ENCODE measurements around the gene TRIP10. TPM values are rescaled to one million over a fixed set of nuclear protein-coding genes. Genes with fewer than 3 reads are reported as not detected.
A peak's percentile ranks its signal among the peaks of the same experiment; 100 is the strongest.
"Not testable (repeated sequence)": the region's sequence is repeated elsewhere in the genome, so short reads cannot be mapped to it uniquely, and the experiment has no call there.

Gene TRIP10
- polyA plus RNA-seq, 5 donors = 90.7 to 113 (median 98.9) TPM

DNA sequence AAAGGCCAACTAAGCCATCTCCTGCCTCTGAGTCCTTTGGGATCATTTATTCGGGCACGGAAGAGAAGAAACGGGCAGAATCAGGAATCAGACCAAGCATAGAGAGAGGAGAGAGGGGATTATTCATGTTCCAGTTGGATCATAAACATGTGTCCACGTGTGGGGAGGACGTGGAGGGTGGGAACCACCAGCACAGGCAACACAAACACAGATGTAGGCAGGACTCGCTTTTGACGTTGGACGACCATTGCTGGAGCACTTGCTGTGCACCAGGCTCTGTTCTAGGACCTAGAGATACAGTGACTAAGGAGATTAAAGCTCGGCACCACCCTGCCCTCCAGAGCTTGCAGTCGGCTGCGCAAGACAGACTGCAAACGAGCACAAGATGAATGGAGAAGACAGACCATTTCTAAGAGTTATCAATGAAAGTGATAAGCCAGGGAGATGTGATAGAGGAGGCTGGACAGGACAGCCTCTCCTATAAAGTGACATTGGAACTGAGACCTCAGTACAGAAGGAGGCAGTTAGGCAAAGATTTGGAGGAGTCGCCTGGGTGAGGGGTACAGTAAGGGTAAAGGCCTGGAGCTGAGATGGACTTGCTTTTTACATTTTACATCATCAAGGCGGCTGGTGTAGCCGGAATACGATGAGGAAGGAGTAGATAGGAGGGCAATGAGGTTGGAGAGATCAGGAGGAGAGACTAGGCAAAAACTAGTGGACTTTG is 27.0 kb downstream of the TRIP10 start:
- DNase-seq = no peak

DNA sequence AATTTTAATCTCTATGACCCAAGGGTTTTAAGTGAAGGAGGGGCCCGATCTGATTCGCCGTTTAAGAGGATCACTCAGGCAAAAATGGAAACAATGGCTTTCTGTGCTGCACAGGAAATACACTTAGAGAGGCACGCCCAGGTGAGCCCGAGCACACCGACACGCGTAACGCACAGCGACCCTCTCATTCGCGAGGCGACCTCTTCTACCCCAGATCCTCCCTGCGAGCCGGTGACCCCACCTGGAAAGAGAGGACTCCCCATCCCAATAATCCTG is 27.5 kb downstream of the TRIP10 start:
- no peak for DNase-seq

DNA sequence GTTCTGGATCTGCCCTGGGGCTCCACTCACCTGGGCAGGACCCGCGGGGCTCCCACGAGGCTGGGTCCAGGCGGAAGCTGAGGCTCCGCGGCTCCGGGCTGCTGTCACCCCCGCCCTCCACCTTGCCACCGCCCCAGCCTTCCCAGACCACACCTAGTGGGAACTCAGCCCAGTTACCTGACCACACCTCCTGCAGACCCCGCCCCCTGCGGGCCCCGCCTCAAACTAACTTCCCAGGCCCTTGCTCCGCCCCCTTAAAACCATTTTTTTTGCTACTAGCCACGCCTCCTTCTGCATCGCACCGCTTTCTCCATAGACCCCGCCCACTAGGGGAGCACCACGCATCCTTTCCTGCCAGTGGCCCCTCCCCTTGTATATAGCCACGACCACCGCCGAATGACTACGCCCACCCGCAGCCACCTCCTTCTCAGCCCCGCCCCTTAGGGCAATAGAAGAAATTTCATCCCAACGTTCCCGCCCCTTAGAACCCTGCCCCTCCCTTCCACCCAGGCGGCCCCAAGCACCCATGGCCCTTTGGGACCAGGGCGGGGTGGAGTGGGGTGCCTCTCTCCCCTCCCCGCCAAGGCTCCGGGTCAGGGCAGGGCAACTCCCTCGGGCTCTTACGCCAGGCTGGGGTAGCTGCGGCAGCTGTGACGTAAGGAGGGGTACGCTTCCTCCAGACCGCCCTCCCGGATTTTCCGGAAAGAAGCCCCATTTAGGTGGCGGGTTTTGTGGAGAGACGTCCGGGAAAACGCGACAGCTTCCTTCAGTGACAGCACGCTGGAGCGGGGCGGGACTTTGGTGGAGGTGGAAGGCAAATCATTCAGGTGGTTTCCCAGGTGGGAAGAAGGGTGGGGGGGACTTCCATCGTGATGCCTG is 28.1 kb downstream of the TRIP10 start, which contains the start of gene SH2D3A:
SH2D3A (minus strand) TSS at position 79 of the 879 bp plus-strand sequence. CDS start 3,687 bp downstream, outside the sequence.
- DNase-seq = peak; percentile 66 to 72

- DNase-seq = no peak
These were observed 28.8 kb downstream of the TRIP10 start for GRCh38 chr19:6768236-6768785.

- no peak for DNase-seq
These were observed 29.6 kb downstream of the TRIP10 start for GRCh38 chr19:6769006-6769619.

DNA sequence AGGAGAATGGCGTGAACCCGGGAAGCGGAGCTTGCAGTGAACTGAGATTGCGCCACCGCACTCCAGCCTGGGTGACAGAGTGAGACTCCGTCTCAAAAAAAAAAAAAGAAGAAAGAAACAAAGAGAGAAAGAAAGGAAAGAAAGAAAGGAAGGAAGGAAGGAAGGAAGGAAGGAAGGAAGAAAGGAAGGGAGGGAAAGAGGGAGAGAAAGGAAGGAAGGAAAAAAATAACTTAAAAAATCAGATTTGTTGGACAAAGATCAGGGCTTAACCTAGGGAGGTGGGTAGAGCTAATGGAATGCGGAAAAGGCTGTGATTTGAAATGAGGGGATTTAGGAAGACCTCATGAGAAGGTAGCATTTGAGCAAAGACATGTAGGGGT is 32.2 kb downstream of the TRIP10 start:
- DNase-seq = not testable (repeated sequence)

DNA sequence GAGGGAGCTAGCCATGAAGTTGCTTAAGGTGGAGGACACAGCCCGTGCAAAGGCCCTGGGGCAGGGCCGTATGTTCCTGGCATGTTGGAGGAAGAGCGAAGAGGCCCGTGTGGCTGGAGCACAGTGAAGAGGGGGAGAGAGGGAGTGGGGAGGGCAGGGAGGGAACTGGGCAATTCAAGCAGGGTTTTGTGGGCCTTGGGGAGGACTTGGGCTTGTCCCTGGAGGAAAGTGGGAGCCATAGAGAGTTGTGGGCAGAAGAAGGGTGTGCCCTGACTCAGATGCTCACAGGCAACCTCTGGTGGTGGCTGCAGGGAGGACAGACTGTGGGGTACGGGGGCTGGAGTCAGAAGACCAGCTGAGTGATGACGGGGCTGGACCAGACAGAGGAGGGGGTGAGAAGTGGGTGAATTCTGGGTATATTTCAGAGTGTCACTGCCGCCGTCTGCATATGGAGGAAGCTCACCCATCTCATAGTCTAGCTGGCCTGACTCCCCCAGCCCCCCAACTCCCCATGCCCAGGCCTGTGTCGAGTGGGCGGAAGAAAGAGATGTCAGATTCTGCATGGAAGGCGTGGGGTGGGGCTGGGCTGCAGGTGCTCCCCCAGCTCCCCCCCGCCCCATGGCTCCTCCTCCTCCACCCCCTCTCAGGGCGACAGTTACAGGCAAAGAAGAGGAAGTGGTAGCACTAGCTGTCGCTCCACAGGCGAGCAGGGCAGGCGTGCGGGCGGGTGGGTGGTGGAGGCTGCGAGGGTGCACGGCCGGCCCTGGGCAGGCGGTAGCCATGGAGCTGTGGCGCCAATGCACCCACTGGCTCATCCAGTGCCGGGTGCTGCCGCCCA is 32.8 kb downstream of the TRIP10 start, which contains the start of gene VAV1:
VAV1 (plus strand) TSS at position 681 of the 838 bp plus-strand sequence; CDS start at position 781, 100 bp downstream.
- DNase-seq = no peak

DNA sequence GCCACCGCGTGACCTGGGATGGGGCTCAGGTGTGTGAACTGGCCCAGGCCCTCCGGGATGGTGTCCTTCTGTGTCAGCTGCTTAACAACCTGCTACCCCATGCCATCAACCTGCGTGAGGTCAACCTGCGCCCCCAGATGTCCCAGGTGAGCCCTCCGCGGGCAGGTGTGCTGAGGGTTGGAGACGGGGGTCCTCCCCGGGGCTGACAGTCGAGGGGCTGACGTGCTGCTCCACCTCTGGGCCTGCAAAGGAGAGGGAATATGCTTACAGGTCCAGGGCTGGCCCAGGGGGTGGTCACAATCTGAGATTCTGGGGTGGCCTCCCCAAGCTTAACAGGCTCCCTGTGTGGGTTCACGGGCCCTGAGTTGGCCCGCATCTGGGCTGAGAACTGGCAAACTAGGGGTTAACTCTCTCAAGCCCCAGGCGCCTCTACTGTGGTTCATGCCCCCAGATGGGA is 33.4 kb downstream of the TRIP10 start:
- DNase-seq = no peak

- DNase-seq = no peak
These were observed 33.9 kb downstream of the TRIP10 start for GRCh38 chr19:6773323-6773931.

GRCh38 chr19:6774821-6775707 is 35.6 kb downstream of the TRIP10 start:
- peak; percentile 42 to 52 for DNase-seq

DNA sequence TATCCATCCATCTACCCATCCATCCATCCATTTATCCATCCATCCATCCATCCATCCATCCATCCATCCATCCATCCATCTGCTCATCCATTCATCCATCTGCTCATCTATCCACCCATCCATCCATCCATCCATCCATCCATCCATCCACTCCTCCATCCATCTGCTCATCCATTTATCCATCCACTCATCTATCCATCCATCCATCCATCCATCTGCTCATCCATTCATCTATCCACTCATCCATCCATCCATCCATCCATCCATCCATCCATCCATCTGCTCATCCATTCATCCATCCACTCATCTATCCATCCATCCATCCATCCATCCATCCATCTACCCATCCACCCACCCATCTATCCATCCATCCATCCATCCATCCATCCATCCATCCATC is 36.6 kb downstream of the TRIP10 start:
- DNase-seq = not testable (repeated sequence)

DNA sequence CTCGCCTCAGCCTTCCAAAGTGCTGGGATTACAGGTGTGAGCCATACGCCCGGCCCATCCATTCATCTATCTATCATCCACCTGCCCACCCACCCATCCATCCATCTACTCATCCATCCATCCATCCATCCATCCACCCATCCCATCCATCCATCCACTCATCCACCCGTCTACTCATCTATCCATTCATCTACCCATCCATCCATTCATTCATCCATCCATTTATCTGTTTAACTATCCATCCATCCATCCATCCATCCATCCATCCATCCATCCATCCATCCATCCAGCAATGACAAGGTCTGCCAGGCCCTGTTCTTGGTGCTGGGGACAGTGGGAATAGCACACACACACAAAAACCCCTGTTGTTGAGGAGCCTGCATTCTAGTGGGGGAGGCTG is 37.5 kb downstream of the TRIP10 start:
- no peak for DNase-seq

GRCh38 chr19:6777434-6777833 is 38.0 kb downstream of the TRIP10 start:
- no peak for DNase-seq

DNA sequence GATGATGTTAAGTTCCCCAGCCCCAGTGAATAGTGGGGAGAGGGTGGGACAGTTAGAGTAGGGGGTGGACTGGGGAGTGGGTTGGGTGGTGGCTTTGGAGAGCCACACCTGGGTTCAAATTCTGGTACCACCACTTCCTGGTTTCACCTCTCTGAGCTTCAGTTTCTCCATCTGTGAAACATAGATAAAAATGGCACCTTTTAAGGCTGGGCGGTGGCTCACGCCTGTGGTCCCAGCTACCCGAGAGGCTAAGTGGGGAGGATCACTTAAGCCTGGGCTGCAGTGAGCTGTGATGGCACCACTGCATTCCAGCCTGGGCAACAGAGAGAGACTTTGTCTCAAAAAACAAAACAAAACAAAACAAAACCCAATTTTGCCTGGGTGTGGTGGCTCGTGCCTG is 38.9 kb downstream of the TRIP10 start:
- DNase-seq = no peak

DNA sequence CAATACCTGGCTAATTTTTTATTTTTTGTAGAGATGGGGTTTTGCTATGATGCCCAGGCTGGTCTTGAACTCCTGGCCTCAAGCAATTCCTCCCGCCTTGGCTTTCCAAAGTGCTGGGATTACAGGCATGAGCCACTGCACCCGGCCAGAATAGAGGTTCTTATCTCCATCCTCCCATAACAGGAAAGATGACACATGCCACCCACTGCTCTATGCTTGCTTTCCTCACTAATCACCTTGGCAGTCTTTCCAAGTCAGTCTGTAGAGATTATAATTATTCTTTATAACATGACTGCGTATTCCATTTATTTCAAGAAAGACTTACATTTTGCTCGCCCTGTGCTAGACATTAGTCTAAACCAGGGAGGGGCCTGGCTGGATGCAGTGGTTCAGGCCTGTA is 39.7 kb downstream of the TRIP10 start:
- DNase-seq = no peak

- DNase-seq = no peak
These were observed 47.9 kb downstream of the TRIP10 start for GRCh38 chr19:6787393-6787792.

GRCh38 chr19:6788896-6789295 is 49.4 kb downstream of the TRIP10 start:
- no peak for DNase-seq

- no peak for DNase-seq
These were observed 51.0 kb downstream of the TRIP10 start for GRCh38 chr19:6790194-6791128.

- DNase-seq = no peak
These were observed 51.8 kb downstream of the TRIP10 start for GRCh38 chr19:6791237-6791636.
